Trophoblast cell (in vitro differentiated cells and primary cell): ENCODE measurements around the gene LDB2.

ENCODE experiments used
- DNase-seq, 2 donors: peaks; one replicate each; pipeline ENCODE4 v3.0.0-alpha.2; 2016
- H2AFZ ChIP-seq: 2 replicates; pipeline ENCODE4 v1.6.1; 2013; ENCODE audit warnings: low read length, moderate library complexity, mild to moderate bottlenecking; ENCODE audit not compliant: insufficient read depth, poor library complexity
- H2AK5ac ChIP-seq: 2 replicates; pipeline ENCODE4 v1.6.1; 2013; ENCODE audit warnings: mild to moderate bottlenecking, low read length
- H2BK120ac ChIP-seq: 2 replicates; pipeline ENCODE4 v1.6.1; 2013; ENCODE audit warnings: low read length, mild to moderate bottlenecking, moderate library complexity; ENCODE audit not compliant: insufficient read depth, poor library complexity
- H2BK12ac ChIP-seq: 2 replicates; pipeline ENCODE4 v1.6.1; 2013; ENCODE audit warnings: mild to moderate bottlenecking, low read length, moderate library complexity
- H2BK5ac ChIP-seq: 2 replicates; pipeline ENCODE4 v1.6.1; 2013; ENCODE audit warnings: low read length, low read depth, moderate library complexity, mild to moderate bottlenecking; ENCODE audit not compliant: poor library complexity
- H3K14ac ChIP-seq: 2 replicates; pipeline ENCODE4 v1.6.1; 2013; ENCODE audit warnings: mild to moderate bottlenecking, low read length
- H3K18ac ChIP-seq: 2 replicates; pipeline ENCODE4 v1.6.1; 2013; ENCODE audit warnings: mild to moderate bottlenecking, low read length
- H3K23ac ChIP-seq: 2 replicates; pipeline ENCODE4 v1.6.1; 2013; ENCODE audit warnings: low read length
- H3K27ac ChIP-seq: 2 replicates; pipeline ENCODE4 v1.5.1; 2013; ENCODE audit warnings: low read depth, mild to moderate bottlenecking, inconsistent platforms, low read length, moderate library complexity
- H3K27me3 ChIP-seq: 2 replicates; pipeline ENCODE4 v1.6.1; 2013; ENCODE audit warnings: inconsistent platforms, mild to moderate bottlenecking, low read length, moderate library complexity; ENCODE audit not compliant: insufficient read depth
- H3K36me3 ChIP-seq, 2 experiments: 1 replicate in 1 of 2; 2 replicates in 1 of 2; pipeline ENCODE4 v1.6.1; 2013; ENCODE audit warnings: low read length in 2 of 2, mild to moderate bottlenecking in 2 of 2, moderate library complexity in 1 of 2; ENCODE audit not compliant: insufficient read depth in 2 of 2, control insufficient read depth in 1 of 2
- H3K4ac ChIP-seq: 2 replicates; pipeline ENCODE4 v1.6.1; 2013; ENCODE audit warnings: low read depth, mild to moderate bottlenecking, low read length, moderate library complexity
- H3K4me1 ChIP-seq, 2 experiments: 1 replicate in 1 of 2; 2 replicates in 1 of 2; pipeline ENCODE4 v1.6.1; 2013; ENCODE audit warnings: low read length in 2 of 2, mild to moderate bottlenecking in 2 of 2, moderate library complexity in 1 of 2; ENCODE audit not compliant: insufficient read depth in 2 of 2, control insufficient read depth in 1 of 2
- H3K4me2 ChIP-seq: 2 replicates; pipeline ENCODE4 v1.6.1; 2013; ENCODE audit warnings: inconsistent platforms, mild to moderate bottlenecking, low read length, moderate library complexity
- H3K4me3 ChIP-seq: 2 replicates; pipeline ENCODE4 v1.5.1; 2013; ENCODE audit warnings: mild to moderate bottlenecking, low read depth, low read length, inconsistent platforms
- H3K79me1 ChIP-seq: one replicate; pipeline ENCODE4 v1.6.1; 2013; ENCODE audit warnings: low read length
- H3K79me2 ChIP-seq: 2 replicates; pipeline ENCODE4 v1.6.1; 2013; ENCODE audit warnings: low read length, mild to moderate bottlenecking; ENCODE audit not compliant: control insufficient read depth, insufficient read depth, poor library complexity
- H3K9ac ChIP-seq: 2 replicates; pipeline ENCODE4 v1.6.1; 2013; ENCODE audit warnings: mild to moderate bottlenecking, low read length
- H3K9me3 ChIP-seq: 2 replicates; pipeline ENCODE4 v1.6.1; 2013; ENCODE audit warnings: low read depth, mild to moderate bottlenecking, control low read depth, inconsistent platforms, low read length; ENCODE audit not compliant: insufficient read depth
- H4K12ac ChIP-seq: 2 replicates; pipeline ENCODE4 v1.6.1; 2013; ENCODE audit warnings: low read depth, mild to moderate bottlenecking, low read length, moderate library complexity
- H4K8ac ChIP-seq: 2 replicates; pipeline ENCODE4 v1.6.1; 2013; ENCODE audit warnings: low read depth, mild to moderate bottlenecking, low read length, moderate library complexity
- H4K91ac ChIP-seq: one replicate; pipeline ENCODE4 v1.6.1; 2013; ENCODE audit warnings: low read depth, mild to moderate bottlenecking, low read length, moderate library complexity
- WGBS: extraction: QIAGEN DNeasy Blood & Tissue Kit; methylation state at CpG from one replicate; pipeline ENCODE4 v1.1.7; 2013; ENCODE audit warnings: missing lambda C conversion rate; ENCODE audit not compliant: insufficient read length, insufficient coverage; ENCODE audit errors: extremely low coverage; 5-methylcytosine and 5-hydroxymethylcytosine counted together

Gene LDB2

GRCh38 chr4:16865897-16866283 is 32.6 kb downstream of the LDB2 start:
- Histone ChIP-seq H3K4ac (no peak overlapping the region), H3K4me2 (no peak overlapping the region), H2BK120ac (no peak overlapping the region), H3K27ac (no peak overlapping the region), H3K23ac (no peak overlapping the region), H2BK5ac (no peak overlapping the region), H2AK5ac (no peak overlapping the region), H3K79me2 (no peaks in the 10 kb centered on the region), H3K18ac (no peak overlapping the region), H3K9ac (no peak overlapping the region), H4K91ac (no peak overlapping the region), H3K9me3 (no peaks in the 10 kb centered on the region), H4K8ac (no peak overlapping the region), H2BK12ac (no peak overlapping the region), H3K79me1 (no peaks in the 10 kb centered on the region), H4K12ac (no peak overlapping the region), H3K4me1 (peaks cover 0 to 2% of the 10 kb centered on the region in 2 experiments), H3K36me3 (no peaks in the 10 kb centered on the region), H3K14ac (no peak overlapping the region), H3K27me3 (no peaks in the 10 kb centered on the region), H2AFZ (no peak overlapping the region), H3K4me3 (no peak overlapping the region)
- no CpG with 5 or more reads among the region's 4 CpGs for WGBS
- no peak for DNase-seq

DNA sequence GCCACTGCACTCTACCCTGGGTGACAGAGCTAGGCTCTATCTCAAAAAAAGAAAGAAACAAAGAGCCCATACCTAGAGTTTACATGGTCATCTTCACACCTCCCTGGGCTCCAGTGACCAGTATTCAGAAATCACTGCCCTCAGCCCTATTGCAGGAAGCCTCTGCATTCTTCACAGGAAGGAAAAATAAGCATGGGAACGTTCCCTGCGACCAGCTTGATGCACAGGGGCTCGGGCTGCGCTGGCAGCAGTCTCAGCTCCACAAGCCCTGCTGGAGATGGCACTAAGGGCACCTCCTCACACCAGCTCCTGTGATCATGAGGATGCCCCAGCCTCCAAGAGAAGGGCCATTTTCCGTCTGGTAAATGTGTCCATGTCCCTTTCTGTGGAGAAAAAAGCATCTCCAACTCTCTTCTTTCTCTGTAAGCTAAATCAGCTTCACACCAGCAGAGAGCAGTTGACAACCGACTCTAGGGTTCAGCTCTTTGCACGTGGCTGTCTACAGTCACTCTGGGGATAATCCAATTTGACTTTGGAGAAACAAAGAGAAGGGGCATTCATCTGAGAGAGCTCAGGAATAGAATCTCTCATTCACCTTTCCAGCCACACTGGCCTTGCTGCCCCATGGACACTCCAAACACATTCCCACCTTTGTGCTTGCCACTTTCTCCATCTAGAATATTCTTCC is 33.1 kb downstream of the LDB2 start:
- Histone ChIP-seq H3K9me3 (no peaks in the 10 kb centered on the region), H2AFZ (no peak overlapping the region), H2AK5ac (no peak overlapping the region), H2BK12ac (no peak overlapping the region), H3K4me1 (peaks cover 0 to 2% of the 10 kb centered on the region in 2 experiments), H3K4me3 (no peak overlapping the region), H3K27ac (no peak overlapping the region), H3K9ac (no peak overlapping the region), H3K14ac (no peak overlapping the region), H3K4me2 (no peak overlapping the region), H3K23ac (no peak overlapping the region), H4K12ac (no peak overlapping the region), H3K18ac (no peak overlapping the region), H2BK5ac (no peak overlapping the region), H2BK120ac (no peak overlapping the region), H3K79me1 (no peaks in the 10 kb centered on the region), H3K27me3 (no peaks in the 10 kb centered on the region), H3K79me2 (no peaks in the 10 kb centered on the region), H3K4ac (no peak overlapping the region), H4K91ac (no peak overlapping the region), H3K36me3 (no peaks in the 10 kb centered on the region), H4K8ac (no peak overlapping the region)
- no CpG with 5 or more reads among the region's 7 CpGs for WGBS
- DNase-seq, result no peak

DNA sequence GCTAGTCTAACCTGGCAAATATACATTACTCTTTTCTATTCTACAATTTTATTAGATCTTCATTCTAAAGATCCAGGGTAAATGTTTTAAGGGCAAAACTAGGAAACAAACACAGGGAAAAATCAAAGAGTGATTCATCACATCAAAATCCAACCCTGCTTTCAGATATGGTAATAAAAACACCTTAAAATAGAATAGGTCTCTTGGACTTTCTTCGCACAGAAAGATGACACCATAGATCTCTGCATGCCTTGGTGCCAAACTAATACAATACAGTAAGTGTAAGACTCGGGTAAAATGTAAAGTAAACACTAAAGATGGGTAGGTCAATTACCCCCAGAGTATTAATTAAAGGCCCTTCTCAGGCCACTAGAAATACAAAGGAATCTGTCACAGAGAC is 34.2 kb downstream of the LDB2 start:
- Histone ChIP-seq H3K9ac (no peak overlapping the region), H2BK5ac (no peak overlapping the region), H3K27me3 (no peaks in the 10 kb centered on the region), H3K14ac (no peak overlapping the region), H2AFZ (no peak overlapping the region), H2BK12ac (no peak overlapping the region), H4K91ac (no peak overlapping the region), H3K4me2 (no peak overlapping the region), H4K8ac (no peak overlapping the region), H3K18ac (no peak overlapping the region), H3K4me1 (peaks cover 0 to 2% of the 10 kb centered on the region in 2 experiments), H3K36me3 (no peaks in the 10 kb centered on the region), H3K27ac (no peak overlapping the region), H2AK5ac (no peak overlapping the region), H2BK120ac (no peak overlapping the region), H3K4me3 (no peak overlapping the region), H3K4ac (no peak overlapping the region), H3K79me1 (no peaks in the 10 kb centered on the region), H3K9me3 (no peaks in the 10 kb centered on the region), H4K12ac (no peak overlapping the region), H3K79me2 (no peaks in the 10 kb centered on the region), H3K23ac (no peak overlapping the region)
- no CpG with 5 or more reads among the region's 2 CpGs for WGBS
- DNase-seq, result no peak

- Histone ChIP-seq H3K18ac (no peak overlapping the region), H2AK5ac (no peak overlapping the region), H2BK12ac (no peak overlapping the region), H3K14ac (no peak overlapping the region), H3K9ac (no peak overlapping the region), H3K79me1 (no peaks in the 10 kb centered on the region), H2AFZ (no peak overlapping the region), H3K4me1 (peaks cover 2 to 4% of the 10 kb centered on the region in 2 experiments), H3K23ac (no peak overlapping the region), H4K12ac (no peak overlapping the region), H3K4me3 (no peak overlapping the region), H3K4me2 (no peak overlapping the region), H4K91ac (no peak overlapping the region), H3K79me2 (no peaks in the 10 kb centered on the region), H4K8ac (no peak overlapping the region), H3K27me3 (no peaks in the 10 kb centered on the region), H2BK120ac (no peak overlapping the region), H3K36me3 (no peaks in the 10 kb centered on the region), H3K9me3 (no peaks in the 10 kb centered on the region), H2BK5ac (no peak overlapping the region), H3K4ac (no peak overlapping the region), H3K27ac (no peak overlapping the region)
- WGBS, result no CpG with 5 or more reads among the region's 11 CpGs
- DNase-seq, result no peak
These were observed 35.7 kb downstream of the LDB2 start for GRCh38 chr4:16862697-16863096.
